T-cell (primary cell): ENCODE measurements around the gene BCAS3. TPM values are rescaled to one million over a fixed set of nuclear protein-coding genes. Genes with fewer than 3 reads are reported as not detected.

Source experiments
- ATAC-seq, 4 experiments: fragments of 200-7000 bp in 3 of 4; fragments of 150-1000 bp in 1 of 4; cut with Tn5 transposase; replicated peaks in 1 of 4; 1 replicate in 3 of 4; 2 replicates in 1 of 4; pipeline ENCODE4 v1.10.0; 2021; ENCODE audit warnings: moderate library complexity in 3 of 4, mild to moderate bottlenecking in 2 of 4, moderate number of reproducible peaks in 1 of 4
- CTCF ChIA-PET, 2 donors: fragments of 300-600 bp; sonication (Branson Sonifier 250); formaldehyde crosslinking; loops; one replicate each; lab custom pipeline; 2022; ENCODE audit warnings: antibody characterized with exemption in 2 of 2; lab: Charles Lee
- POLR2A ChIA-PET, 2 donors: fragments of 300-600 bp; sonication (Branson Sonifier 250); formaldehyde crosslinking; loops; one replicate each; lab custom pipeline; 2022; ENCODE audit warnings: antibody characterized with exemption in 2 of 2; lab: Charles Lee
- DNase-seq, 35 experiments: peaks; one replicate each; pipeline versions ENCODE4 v3.0.0 to v3.0.0-alpha.2; 2013 to 2023
- H3K27ac ChIP-seq: one replicate; pipeline ENCODE4 v1.5.1; 2013; ENCODE audit warnings: low read length
- H3K27me3 ChIP-seq, 2 experiments: replicated peaks in 1 of 2; 1 replicate in 1 of 2; 2 replicates in 1 of 2; pipeline versions ENCODE4 v1.6.1 to v1.7.0; 2013; ENCODE audit warnings: low read length in 1 of 2, mixed read lengths in 1 of 2; ENCODE audit not compliant: control insufficient read depth in 2 of 2, insufficient read depth in 2 of 2; ENCODE audit errors: extremely low read depth in 1 of 2
- H3K36me3 ChIP-seq, 2 donors: 1 replicate in 1 of 2; 2 replicates in 1 of 2; pipeline versions ENCODE4 v1.6.1 to v1.7.0; 2013; ENCODE audit warnings: low read length in 1 of 2; ENCODE audit not compliant: control insufficient read depth in 2 of 2, insufficient read depth in 1 of 2; ENCODE audit errors: extremely low read depth in 1 of 2
- H3K4me1 ChIP-seq, 2 experiments: 1 replicate in 1 of 2; 2 replicates in 1 of 2; pipeline versions ENCODE4 v1.6.1 to v1.7.0; 2013; ENCODE audit warnings: low read length in 2 of 2, mixed read lengths in 1 of 2; ENCODE audit not compliant: insufficient read depth in 2 of 2, control insufficient read depth in 1 of 2; ENCODE audit errors: extremely low read depth in 1 of 2
- H3K4me3 ChIP-seq, 2 donors: 1 replicate in 1 of 2; 2 replicates in 1 of 2; pipeline versions ENCODE4 v1.5.1 to v1.7.0; 2013; ENCODE audit warnings: mild to moderate bottlenecking in 2 of 2, low read length in 1 of 2, moderate library complexity in 1 of 2; ENCODE audit not compliant: control insufficient read depth in 1 of 2; ENCODE audit errors: extremely low read depth in 1 of 2
- H3K9me3 ChIP-seq: 2 replicates; pipeline ENCODE4 v1.7.0; 2013
- H3K27ac Mint-ChIP-seq, 2 donors: one replicate each; pipeline ENCODE4 v1.8.0; 2020 to 2021; ENCODE audit warnings: mild to moderate bottlenecking in 2 of 2, mixed read lengths in 2 of 2
- H3K27me3 Mint-ChIP-seq, 2 donors: one replicate each; pipeline ENCODE4 v1.8.0; 2021 to 2022; ENCODE audit warnings: mixed read lengths in 2 of 2
- H3K36me3 Mint-ChIP-seq: one replicate; pipeline ENCODE4 v1.8.0; 2021; ENCODE audit warnings: mixed read lengths
- H3K4me1 Mint-ChIP-seq, 3 donors: one replicate each; pipeline ENCODE4 v1.8.0; 2020 to 2022; ENCODE audit warnings: mixed read lengths in 3 of 3, mild to moderate bottlenecking in 1 of 3
- H3K4me3 Mint-ChIP-seq, 3 donors: one replicate each; pipeline ENCODE4 v1.8.0; 2020 to 2022; ENCODE audit warnings: mild to moderate bottlenecking in 3 of 3, mixed read lengths in 3 of 3, moderate library complexity in 3 of 3
- H3K9me3 Mint-ChIP-seq, 3 donors: one replicate each; pipeline ENCODE4 v1.8.0; 2020 to 2022; ENCODE audit warnings: mixed read lengths in 3 of 3
- WGBS: methylation state at CpG from one replicate; pipeline ENCODE4 v1.1.5; 2013; ENCODE audit warnings: missing lambda C conversion rate; ENCODE audit not compliant: insufficient coverage; 5-methylcytosine and 5-hydroxymethylcytosine counted together
- total RNA-seq, 35 experiments: library from RNA in 6 of 35; stranded (reverse) in 6 of 35; fragments of 120-200 nt in 1 of 35; gene quantifications; one replicate each; pipeline versions ENCODE4 v1.2.1 to v1.2.4 and lab custom pipeline; 2013 to 2026

Gene BCAS3
- total RNA-seq, 5 donors from 2014 or later (not counting 1 experiment from before 2014, with no cell fraction given): 33.8 to 57.8 (median 38.1) TPM

DNA sequence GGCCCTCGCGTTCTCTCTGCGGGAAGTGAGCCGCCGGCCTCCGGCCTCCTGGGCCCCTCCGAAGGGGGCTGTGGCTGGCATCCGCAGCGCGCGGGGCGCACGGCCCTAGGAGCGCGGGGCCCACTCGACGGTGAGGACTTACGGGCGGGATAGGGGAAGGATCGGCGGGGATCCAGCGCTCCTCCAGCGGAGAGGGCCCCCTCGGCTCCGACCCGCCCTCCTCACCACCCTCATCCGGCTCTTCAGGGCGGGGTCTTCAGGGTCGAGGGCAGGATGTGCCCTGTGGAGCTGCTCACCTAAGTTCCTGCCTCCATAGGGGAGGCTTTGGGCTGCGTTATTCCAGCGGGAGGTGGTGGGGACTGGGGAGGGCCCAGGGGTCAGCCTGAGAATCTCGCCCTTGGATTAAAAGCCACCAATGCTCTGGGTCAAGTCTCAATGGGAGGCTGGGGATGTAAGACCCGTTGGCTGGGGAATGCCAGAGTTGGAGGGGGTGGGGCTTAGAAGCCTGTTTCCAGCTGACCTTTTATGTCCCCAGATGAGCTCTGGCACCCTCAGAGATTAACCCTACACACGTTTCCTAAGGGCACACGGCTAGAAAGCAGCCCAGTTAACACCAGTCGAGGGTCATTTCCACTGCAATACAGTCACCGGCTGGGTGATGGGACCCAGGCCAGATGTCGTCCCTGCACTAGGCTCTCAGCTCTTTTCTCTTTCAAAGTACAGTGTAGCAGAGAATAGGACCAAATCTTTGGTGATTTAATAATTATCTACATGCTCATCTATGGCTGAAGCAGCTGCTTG, 735.4 kb downstream of the BCAS3 start:
- WGBS: 20% methylated on average over 25 of the region's 38 CpGs
- Mint-ChIP-seq H3K4me1 (peaks cover 15 to 23% (median 16%) of the 10 kb centered on the region in 3 donors), H3K27ac (no peak overlapping the region), H3K27me3 (peaks cover 10 to 38% of the 10 kb centered on the region in 2 donors), H3K4me3 (peak overlapping the region; percentile 49 to 83 (median 64)), H3K9me3 (no peaks in the 10 kb centered on the region), H3K36me3 (no peaks in the 10 kb centered on the region)
- Histone ChIP-seq H3K36me3 (no peaks in the 10 kb centered on the region), H3K4me3 (peak overlapping the region; percentile 65 to 89), H3K27me3 (peaks cover 2 to 81% of the 10 kb centered on the region in 2 experiments), H3K27ac (no peak overlapping the region), H3K4me1 (peaks cover 2 to 57% of the 10 kb centered on the region in 2 experiments), H3K9me3 (no peaks in the 10 kb centered on the region)
- DNase-seq: no peak
- ChIA-PET CTCF (interaction anchor here in 1 of 2 donors (0.7 to 1.9 kb wide), 2 partner anchors 138 to 419 kb away, joined by 4 to 5 read pairs; no protein-coding TSS in a partner anchor), POLR2A (no interaction called here)
- peak; percentile 6 to 11 (median 8) for ATAC-seq

DNA sequence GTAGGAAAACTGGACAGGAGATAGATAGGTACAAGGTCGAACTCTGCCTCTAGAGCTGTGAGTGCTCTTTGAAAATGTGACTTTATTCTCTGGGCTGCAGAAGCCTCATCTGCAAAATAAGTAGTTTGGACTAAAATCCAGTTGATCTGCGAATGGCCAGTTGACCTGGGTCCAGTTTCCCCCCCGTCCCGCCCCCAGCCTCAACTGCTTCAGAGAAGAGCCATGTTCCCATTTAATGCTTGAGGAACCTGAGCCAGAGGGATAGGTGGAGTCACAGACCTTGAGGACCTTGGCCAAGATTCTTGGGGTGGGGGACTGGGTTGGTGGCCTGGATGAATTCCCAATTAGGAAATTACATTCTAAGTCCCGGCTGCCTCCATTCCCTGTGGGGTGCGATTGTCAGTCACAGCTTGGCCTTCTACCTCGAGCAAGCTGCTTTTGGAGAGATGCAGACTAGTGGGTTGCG, 736.0 kb downstream of the BCAS3 start:
- Mint-ChIP-seq H3K27me3 (peaks cover 13 to 36% of the 10 kb centered on the region in 2 donors), H3K4me3 (peak overlapping the region; percentile 49 to 83 (median 64)), H3K27ac (no peak overlapping the region), H3K36me3 (no peaks in the 10 kb centered on the region), H3K4me1 (peaks cover 12 to 18% (median 12%) of the 10 kb centered on the region in 3 donors), H3K9me3 (no peaks in the 10 kb centered on the region)
- CTCF ChIA-PET: interaction anchor here in 1 of 2 donors (0.7 to 1.9 kb wide), 2 partner anchors 137 to 420 kb away, joined by 4 to 5 read pairs; no protein-coding TSS in a partner anchor
- Histone ChIP-seq H3K27ac (no peak overlapping the region), H3K36me3 (no peaks in the 10 kb centered on the region), H3K4me1 (peaks cover 2 to 51% of the 10 kb centered on the region in 2 experiments), H3K27me3 (peaks cover 2 to 74% of the 10 kb centered on the region in 2 experiments), H3K9me3 (no peaks in the 10 kb centered on the region), H3K4me3 (no peak overlapping the region)
- DNase-seq (no peak), ATAC-seq (no peak)
- POLR2A ChIA-PET: no interaction called here
- 90% methylated on average over 3 of the region's 8 CpGs for WGBS

DNA sequence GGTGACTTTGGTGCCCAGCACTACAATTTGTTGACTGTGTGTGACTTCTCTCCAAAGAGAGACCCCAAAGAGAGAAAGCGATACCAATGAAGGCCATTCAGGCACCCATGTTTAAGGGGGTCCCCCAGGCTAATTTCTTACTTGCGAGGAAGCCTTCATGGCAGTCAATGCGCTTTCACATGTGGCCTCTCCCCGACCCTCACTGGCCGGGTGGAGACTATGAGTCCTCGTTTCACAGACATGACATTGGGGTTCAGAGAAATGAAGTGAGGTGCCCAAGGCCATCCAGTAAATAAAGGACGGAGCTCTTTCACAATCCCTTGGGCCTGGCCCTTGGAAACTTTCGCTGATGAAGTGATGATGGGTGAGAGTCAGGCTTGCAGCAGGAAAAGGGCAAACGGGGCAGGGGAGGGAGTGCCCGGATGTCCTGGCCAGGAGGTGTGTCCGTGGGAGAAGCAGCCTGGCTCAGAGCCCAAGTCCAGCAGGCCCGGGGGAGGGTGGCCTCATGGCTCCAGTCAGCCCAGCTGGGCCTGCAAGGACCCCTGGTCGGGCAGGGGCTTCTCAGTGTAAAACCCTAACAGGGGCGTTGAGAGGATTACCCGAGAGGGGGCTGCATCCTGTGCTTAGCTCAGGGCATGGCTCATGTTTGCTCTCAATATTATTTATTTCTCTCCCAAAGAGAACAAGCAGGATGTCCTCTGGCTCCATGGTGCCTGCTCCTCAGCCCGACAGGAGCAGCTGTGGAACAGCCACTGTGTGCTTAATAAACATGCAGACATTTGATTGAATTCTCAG, 736.7 kb downstream of the BCAS3 start:
- peaks cover 0 to 69% of the 10 kb centered on the region in 2 experiments for H3K27me3 ChIP-seq
- CTCF ChIA-PET: interaction anchor here in 1 of 2 donors (1.4 kb wide), 1 partner anchor 36 kb away, joined by 3 read pairs; no protein-coding TSS in a partner anchor
- Mint-ChIP-seq H3K4me1 (peaks cover 8 to 16% (median 10%) of the 10 kb centered on the region in 3 donors), H3K9me3 (no peaks in the 10 kb centered on the region), H3K36me3 (no peaks in the 10 kb centered on the region), H3K4me3 (no peak overlapping the region), H3K27ac (no peak overlapping the region), H3K27me3 (peaks cover 18 to 39% of the 10 kb centered on the region in 2 donors)
- no peak overlapping the region for H3K4me3 ChIP-seq
- ATAC-seq (no peak), DNase-seq (no peak)
- H3K36me3 ChIP-seq: no peaks in the 10 kb centered on the region
- POLR2A ChIA-PET: no interaction called here
- H3K4me1 ChIP-seq: peaks cover 2 to 45% of the 10 kb centered on the region in 2 experiments
- WGBS: 83% methylated on average over 15 of the region's 16 CpGs
- no peak overlapping the region for H3K27ac ChIP-seq
- H3K9me3 ChIP-seq: no peaks in the 10 kb centered on the region

DNA sequence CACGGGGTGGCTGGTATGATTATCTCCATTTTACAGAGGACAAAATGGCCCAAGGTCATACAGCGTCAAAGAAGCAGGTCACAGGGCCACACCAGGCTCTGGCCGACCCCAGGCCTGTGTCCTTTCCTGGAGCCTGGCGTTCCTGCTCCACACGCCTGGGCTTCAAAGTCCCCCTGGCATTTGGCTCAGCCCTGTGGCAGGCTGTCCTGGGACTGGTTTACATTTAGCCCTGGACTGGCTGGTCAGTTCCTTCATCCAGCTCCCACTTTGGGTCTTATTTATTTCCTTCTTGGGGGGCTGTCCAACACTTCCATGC, 737.2 kb downstream of the BCAS3 start:
- Histone ChIP-seq H3K4me1 (peaks cover 2 to 40% of the 10 kb centered on the region in 2 experiments), H3K27ac (no peak overlapping the region), H3K4me3 (no peak overlapping the region), H3K9me3 (no peaks in the 10 kb centered on the region), H3K36me3 (no peaks in the 10 kb centered on the region), H3K27me3 (peaks cover 0 to 70% of the 10 kb centered on the region in 2 experiments)
- ATAC-seq (no peak), DNase-seq (no peak)
- Mint-ChIP-seq H3K4me3 (no peak overlapping the region), H3K27ac (no peak overlapping the region), H3K36me3 (no peaks in the 10 kb centered on the region), H3K27me3 (peaks cover 19 to 38% of the 10 kb centered on the region in 2 donors), H3K4me1 (peaks cover 8 to 14% (median 8%) of the 10 kb centered on the region in 3 donors), H3K9me3 (no peaks in the 10 kb centered on the region)
- CTCF ChIA-PET: interaction anchor here in 1 of 2 donors (1.4 kb wide), 1 partner anchor 35 kb away, joined by 3 read pairs; no protein-coding TSS in a partner anchor
- POLR2A ChIA-PET: no interaction called here
- 88% methylated on average over 5 of the region's 5 CpGs for WGBS

DNA sequence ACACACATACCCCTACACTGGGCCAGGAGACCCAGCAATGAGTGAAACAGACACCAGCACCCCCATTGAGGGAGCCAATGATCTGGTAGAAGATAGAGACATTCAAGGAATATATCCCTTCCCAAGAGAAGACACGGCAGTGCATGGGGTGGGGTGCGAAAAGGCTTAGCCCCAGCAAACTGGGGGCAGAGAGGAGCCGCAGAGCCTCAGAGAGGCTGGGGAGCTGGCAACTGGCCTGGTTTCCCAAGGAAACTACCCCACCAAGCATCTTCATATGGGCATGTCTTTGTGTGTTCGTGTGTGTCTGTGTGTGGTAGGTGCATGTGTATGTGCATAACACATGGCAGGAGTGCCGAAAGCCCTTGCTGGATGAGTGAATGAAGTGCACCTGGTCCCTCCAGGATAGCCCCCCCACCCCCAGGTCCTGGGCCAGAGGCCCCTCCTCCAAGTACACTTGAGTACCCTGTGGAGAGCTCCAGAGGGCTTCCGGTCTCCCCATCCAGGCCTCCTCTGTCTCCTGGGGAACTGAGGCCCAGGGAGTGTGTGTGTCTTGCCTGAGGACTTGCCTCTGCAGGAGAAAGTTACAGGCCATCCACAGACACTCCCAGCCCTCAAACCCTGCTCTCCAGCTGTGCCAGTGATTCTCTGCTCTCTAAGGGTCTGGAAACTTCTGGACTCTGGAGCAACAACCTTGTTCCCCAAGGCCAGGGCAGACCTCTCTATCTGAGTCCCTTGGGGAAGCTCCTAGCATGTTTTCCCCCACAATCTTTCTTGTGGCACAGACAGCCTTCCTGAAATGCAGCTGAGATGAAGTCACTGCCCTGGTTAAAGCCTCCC, 737.9 kb downstream of the BCAS3 start:
- peaks cover 0 to 66% of the 10 kb centered on the region in 2 experiments for H3K27me3 ChIP-seq
- no peak overlapping the region for H3K4me3 Mint-ChIP-seq
- ChIA-PET CTCF (interaction anchor here in 1 of 2 donors (0.7 to 1.4 kb wide), 2 partner anchors 34 to 370 kb away, joined by 3 read pairs; no protein-coding TSS in a partner anchor), POLR2A (no interaction called here)
- H3K4me3 ChIP-seq: no peak overlapping the region
- peaks cover 18 to 37% of the 10 kb centered on the region in 2 donors for H3K27me3 Mint-ChIP-seq
- no peaks in the 10 kb centered on the region for H3K9me3 ChIP-seq
- no peak overlapping the region for H3K27ac Mint-ChIP-seq
- H3K9me3 Mint-ChIP-seq: no peaks in the 10 kb centered on the region
- H3K36me3 ChIP-seq: no peaks in the 10 kb centered on the region
- peaks cover 1 to 7% (median 2%) of the 10 kb centered on the region in 3 donors for H3K4me1 Mint-ChIP-seq
- H3K27ac ChIP-seq: no peak overlapping the region
- H3K4me1 ChIP-seq: peaks cover 0 to 33% of the 10 kb centered on the region in 2 experiments
- DNase-seq: no peak
- no peak for ATAC-seq
- no peaks in the 10 kb centered on the region for H3K36me3 Mint-ChIP-seq
- WGBS: 100% methylated on average over 2 of the region's 6 CpGs
